Activated T-helper 1 cell treated with Interleukin-2 at 50 U/mL for 16 hours (primary cell): Measurements from ENCODE around the gene DNM1.
A peak's percentile ranks its signal among the peaks of the same experiment; 100 is the strongest.
"Not testable (repeated sequence)": the region's sequence is repeated elsewhere in the genome, so short reads cannot be mapped to it uniquely, and the experiment has no call there.

Experiments
- DNase-seq: peaks from one replicate; pipeline ENCODE4 v3.0.0-alpha.2; 2020; ENCODE audit warnings: low read depth

The DNM1 gene

DNA sequence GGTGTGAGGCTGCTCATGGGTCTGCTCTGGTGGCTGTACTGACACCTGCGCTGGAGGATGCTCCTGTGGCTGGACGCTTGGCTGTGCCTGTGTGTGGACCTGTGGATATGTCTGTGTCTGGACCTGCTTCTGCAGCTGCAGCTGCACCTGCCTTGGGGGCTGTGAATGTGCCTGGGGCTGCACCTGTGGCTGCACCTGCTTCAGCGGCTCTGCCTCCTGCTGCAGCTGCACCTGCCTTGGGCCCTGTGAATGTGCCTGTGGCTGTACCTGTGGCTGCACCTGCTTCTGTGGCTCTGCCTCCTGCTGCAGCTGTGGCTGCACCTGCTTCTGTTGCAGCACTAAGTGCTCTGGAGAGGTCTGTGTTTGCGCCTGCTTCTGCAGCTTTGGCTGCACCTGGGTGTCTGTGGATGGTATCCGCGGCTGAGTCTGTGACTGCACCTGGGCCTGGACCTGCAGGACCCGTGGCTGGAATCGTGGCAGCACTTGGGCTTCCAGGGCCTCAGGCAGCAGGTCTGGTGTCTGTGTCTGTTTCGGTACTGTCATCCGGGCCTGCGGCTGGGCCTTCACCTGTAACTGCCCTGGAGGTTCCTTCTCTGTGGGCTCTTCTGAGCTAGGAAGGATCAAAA lies 24.3 kb upstream of the DNM1 start:
- no peak for DNase-seq

DNA sequence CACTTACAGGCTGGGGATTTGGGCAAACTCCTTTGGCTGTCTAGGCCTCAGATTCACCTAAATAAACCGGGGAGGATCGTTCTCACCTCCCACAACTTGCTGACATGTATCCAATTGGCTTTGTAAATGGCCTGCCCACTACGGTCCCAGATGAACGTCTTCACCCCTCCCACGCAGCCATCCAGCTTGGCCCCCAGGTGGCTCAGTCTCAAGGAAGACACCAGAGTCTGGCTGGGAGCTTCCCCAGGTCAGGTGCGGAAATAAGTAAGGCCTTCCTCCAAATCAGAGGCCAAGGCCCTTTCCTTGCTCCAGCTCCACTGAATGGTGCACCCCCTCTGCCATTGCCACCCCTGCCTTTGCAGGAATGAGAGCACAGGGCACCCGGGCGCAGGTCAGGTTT lies 23.2 kb upstream of the DNM1 start:
- DNase-seq: no peak

DNA sequence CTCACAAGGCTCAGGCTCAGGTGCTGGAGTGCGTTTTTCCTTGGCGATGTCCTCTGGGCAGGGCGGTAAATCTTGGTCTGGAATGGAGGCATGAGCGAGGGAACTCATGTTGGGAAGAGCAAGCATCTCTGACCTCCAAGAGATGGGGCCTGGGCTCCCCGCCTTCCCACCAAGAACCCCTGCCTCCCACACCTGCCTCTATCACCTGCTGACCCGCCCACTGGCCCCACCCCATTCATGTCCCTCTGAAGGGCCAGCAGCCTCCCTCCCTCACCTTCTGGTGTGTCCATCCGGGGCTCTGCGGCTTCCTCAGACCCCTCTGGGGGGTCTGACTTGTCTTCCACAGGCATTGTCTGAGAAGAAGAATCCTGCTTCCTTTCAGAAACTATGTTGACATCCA lies 22.7 kb upstream of the DNM1 start:
- no peak for DNase-seq

- DNase-seq: not testable (repeated sequence)
Observed at GRCh38 chr9:128181480-128181879, 21.7 kb upstream of the DNM1 start.

DNA sequence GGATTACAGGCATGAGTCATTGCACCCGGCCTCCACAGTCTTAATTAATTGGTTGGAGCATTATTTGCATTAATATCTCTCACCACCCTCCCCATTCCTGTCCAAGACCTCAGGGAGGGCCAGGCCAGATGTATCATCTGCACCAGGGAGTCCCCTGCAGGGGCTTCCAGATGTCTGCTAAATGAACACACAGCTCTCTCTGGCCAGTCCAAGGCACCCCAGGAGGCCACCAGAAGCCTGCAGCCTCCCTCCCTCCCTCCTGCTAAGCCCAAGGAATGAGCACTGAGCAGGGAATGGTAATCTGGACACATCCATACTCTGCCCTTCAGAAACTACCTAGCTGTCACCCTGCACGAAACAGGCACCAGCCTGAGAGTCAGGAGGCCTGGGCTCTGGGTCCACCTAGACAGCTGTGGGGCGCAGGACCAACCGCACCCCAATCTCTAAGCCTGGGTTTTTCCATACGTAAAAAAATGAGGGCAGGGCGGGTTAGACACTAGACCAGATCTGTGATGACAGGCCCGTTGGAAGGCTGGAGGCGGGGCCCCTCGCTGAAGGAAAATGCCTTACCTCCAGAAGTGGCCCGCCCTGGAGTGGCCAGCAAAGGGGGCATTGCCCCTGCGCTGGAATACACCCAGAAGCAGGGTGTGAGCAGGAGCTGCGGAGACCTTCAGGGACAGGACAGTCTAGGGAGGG lies 20.1 kb upstream of the DNM1 start:
- no peak for DNase-seq

DNA sequence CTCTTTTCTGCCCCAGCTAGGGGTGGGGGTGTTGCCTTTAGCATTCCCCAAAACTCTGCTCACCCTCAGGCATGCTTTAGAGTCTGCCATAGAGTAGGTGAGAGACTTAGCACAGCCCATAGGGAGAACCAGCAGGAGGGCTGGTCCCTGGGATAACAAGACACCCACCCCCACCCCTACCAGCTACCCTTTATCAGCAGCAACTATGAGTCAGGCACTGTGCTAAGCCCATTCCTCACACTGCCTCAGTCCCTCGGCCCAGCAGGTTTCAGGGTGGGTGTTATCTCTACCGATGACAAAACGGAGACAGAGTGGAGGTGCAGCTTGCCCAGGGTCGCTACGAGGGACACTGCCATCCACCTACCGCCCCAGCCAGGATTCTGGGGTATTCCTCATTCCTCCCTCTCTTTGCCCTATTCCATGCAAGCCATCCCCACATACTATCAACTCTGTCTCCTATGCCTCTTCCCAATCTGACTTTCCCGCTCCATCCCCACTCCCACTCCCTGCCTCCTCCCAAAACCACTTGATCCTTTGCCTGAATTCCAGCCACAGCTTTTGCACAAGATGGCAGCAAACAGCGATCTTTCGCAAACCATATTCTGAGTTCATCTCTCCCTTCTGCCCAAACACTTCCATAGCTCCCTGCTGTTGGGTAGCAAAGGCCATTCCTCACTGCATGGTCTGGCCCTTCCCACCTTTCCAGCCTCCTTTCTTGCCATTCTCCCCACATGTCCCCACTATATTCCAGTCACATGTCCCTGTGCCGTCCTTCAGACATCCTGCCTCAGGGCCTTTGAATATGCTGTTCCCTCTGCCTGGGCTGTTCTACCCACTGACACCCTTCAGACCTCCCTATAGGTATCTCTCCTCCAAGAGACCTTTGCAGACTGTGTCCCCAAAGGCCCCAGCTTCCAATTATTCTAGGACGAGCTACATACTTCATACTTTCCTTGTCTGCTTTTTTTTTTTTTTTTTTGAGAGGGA lies 16.9 kb upstream of the DNM1 start:
- no peak for DNase-seq

DNA sequence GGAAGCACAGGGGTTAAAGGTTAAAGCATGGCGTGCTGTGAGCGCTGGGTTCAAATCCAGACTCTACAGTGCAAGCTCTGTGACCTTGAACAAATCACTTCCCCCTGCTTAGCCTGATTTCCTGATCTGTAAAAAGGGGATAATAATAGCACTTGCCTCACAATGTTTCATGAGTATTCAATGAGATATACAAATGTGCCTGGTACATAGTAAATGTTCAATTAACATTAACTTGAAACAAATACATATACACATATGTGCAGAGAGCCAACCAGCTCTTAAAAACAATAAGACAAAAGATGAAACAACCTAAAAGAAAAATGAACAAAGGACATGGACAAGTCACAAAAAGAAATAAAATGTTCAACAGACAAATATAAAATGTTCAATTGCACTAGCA lies 15.8 kb upstream of the DNM1 start:
- DNase-seq: no peak

DNA sequence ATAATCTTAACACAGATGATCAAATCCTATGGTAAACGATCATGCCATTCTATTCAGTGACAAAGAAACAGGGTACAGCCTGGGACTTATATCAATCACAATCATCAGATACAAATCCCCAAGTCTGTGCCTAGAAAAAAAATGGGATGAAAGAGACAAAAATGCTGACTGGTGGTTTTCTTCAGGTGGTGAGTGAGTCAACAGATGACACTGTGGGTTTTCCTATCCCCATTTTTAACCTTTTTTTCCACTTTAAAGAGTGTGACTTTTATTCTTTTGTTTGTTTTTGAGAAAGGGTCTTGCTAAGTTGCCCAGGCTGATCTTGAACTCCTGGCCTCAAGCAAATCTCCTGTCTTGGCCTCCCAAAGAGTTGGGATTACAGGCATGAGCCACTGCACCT lies 15.0 kb upstream of the DNM1 start:
- DNase-seq: no peak

DNA sequence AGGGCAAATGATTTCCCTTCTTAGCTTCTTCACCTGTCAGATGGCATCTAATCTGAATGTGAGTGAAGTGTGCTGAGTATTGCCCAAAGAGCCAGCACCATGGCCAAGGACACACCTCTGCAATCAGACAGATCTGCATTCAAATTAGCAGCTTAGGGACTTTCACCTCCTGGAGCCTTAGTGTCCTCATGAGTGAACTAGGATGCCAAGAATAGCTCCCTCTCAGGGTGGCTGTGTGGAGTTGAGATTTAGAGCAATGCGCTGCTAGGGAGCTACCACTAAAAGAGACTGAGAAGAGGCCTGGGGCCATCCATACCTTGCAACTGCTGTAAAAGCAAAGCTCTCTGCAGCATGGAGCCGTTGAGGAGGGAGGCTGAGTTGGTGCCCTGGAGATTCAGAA lies 13.2 kb upstream of the DNM1 start:
- no peak for DNase-seq

DNA sequence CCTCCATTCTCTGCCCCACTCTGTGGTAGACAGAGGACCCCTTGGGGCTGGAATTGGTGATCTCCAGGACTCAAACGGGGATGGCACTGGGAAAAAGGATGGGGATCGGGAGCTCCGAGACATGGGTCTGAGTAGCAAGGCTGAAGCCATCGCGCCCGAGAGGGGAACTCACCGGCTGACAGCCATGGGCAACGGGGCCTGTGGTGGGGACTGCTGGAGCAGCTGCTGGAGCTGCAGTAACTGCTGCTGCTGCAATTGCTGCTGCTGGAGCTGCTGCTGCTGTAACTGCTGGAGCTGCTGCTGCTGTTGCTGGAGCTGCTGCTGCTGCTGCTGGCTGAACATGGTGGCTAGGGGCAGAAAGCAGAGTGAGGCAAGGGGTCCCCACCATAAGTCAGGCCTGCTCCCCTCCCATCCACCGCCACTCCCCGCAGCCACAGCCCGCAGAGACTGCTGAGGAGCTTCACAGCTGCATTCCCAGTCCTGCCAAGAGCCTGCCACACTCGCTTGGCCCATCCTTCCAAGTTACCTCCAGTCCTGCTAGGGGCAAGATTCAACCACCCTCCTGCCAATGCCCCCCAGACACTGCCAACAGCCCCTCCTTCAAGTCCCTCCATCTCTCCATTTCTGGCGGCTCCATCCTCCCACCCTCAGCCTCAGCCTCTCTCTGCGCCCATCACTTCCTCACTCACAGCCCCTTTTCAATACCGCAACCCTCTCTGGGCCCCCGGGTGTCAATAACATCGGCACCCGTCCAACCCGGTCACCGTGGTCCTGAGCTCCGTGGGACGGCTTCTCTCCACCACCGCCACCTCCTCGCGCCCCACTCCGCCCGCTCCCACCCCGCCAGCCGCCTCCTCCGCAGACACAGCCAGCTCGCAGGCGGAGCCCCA lies 12.4 kb upstream of the DNM1 start:
- DNase-seq: no peak

GRCh38 chr9:128191406-128192046 lies 11.7 kb upstream of the DNM1 start, which contains the start of gene CIZ1:
Gene CIZ1 (minus strand): TSS chr9:128191572. CDS start chr9:128190857, 715 bp downstream.
- peak; percentile 65 for DNase-seq

DNA sequence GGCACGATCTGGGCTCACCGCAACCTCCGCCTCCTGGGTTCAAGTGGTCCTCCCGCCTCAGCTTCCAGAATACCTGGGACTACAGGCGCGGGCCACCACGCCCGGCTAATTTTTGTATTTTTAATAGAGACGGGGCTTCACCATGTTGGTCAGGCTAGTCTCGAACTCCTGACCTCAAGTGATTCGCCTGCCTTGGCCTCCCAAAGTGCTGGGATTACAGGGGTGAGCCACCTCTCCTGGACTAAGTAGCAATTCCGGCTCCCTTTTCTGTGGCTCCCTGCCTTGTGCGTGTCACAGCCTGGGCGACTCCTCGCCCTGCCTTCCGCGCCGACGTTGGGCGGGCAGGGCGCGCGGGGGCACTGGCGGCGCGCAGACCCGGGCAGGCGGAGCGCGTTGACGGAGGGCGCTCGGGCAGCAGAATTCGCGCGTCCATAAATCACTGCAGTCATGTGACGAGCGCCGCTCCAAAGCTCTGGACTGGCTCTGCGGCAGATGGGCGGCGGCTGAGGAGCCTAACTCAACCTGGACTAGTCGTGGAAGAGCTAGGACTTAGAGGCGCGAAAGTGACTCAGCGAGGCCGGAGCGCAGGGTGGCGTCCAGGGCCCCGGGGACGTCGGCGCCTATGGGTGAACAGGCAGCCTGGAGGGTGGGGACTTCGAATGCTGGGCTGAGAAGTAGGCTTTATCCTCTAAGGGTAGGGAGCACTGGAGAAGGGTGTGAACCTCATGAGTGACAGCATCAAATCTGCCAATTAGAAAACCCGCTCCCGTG lies 10.4 kb upstream of the DNM1 start:
- no peak for DNase-seq

DNA sequence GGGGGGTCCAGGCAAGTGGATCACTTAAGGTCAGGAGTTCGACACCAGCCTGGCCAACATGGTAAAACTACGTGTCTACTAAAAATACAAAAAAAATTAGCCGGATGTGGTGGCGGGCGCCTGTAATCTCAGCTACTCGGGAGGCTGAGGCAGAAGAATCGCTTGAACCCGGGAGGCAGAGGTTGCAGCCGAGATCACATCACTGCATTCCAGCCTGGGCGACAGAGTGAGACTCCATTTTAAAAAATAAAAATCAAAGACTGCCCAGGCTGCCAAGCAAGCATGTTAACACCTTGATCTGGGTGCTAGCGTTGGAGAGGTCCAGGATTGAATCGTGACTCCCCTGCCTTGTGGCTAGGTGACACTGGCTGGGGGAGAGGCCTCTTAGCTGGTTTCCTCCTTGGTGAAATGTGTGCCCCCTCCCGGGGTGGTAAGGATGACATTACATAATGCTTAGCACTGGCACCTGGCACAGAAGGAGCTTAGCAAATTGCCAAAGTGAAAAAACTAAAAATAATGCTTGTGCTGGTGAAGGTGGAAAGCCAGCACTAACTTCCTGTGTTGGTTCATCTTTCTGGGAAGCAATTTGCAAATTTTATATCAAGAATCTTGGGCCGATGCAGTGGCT lies 9.6 kb upstream of the DNM1 start:
- DNase-seq: no peak

GRCh38 chr9:128201441-128202369 lies 1.5 kb upstream of the DNM1 start:
- DNase-seq: no peak

DNA sequence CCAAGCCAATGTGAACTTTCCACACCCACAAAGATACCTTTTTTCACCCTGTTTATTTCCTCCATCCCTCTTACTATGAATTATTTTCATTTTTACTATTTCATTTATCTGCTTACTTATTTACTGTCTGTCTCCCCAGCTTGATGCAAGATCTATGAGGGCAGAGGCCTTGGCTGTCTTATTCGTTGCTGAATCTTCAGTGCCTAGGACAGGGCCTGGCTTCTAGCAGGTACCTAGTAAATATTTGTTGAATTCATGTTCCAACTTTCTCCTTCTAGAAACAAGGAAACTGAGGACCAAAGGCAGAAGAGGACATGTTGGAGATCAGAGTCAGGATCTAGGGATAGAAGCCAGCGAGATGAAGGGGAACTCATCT lies 543 bp upstream of the DNM1 start:
- DNase-seq: no peak

DNA sequence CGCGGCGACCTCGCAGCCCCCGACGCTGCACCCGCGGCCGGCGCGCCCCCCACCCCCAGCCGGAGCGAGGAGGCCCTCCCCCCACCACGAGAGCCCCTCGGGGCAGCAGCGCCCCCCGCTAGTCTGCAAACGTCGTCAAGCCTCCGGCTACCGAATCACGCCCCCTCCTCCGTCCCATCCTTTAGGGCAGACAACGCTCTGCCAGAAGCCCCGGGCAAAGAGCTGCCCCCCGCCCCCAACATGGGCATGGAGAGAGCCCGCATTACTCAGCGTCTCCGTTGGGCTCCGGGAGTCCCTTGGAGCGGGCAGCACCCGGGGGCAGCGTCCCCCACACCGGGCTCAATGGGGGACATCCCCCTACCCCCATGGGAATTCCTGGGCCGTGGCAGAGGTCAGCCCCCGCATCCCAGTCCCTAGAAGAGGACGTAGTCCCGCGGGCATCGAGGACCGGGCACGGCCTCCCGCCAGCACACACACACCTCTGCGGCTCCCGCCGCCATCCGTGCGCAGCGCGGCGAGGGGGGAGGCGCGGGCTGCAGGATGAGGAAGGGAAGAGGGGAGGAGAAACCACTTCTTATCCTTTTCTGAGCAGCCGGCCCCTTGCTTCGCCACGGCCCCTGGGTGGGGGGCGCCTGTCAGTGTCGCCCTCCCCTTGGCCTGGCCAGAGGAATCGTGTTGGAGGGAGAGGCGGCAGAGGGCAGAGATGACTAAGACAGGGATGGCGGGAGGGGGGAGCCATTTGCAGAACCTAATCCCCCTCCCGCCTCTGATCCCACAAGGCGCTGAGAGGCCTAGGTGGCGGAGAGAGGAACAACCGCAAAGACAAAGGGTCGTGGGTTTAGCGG lies 750 bp downstream of the DNM1 start:
- no peak for DNase-seq

GRCh38 chr9:128204858-128205257 lies 1.7 kb downstream of the DNM1 start:
- DNase-seq: no peak
